H1 (cell line): Measurements from ENCODE around the gene NBEA. TPM values are rescaled to one million over a fixed set of nuclear protein-coding genes. Genes with fewer than 3 reads are reported as not detected.

Experiments
- CTCF ChIA-PET: fragments of 300-600 bp; sonication (Branson Sonifier 250); formaldehyde crosslinking; loops from one replicate; lab custom pipeline; 2021; ENCODE audit not compliant: partially characterized antibody; lab: Charles Lee
- POLR2A ChIA-PET: fragments of 300-600 bp; sonication (Branson Sonifier 250); formaldehyde crosslinking; loops from one replicate; lab custom pipeline; 2021; ENCODE audit warnings: inconsistent platforms; ENCODE audit not compliant: partially characterized antibody; lab: Charles Lee
- DNase-seq, 2 experiments: peaks; one replicate each; pipeline versions ENCODE4 v3.0.0 to v3.0.0-alpha.2; 2010 to 2022; ENCODE audit warnings: low spot score in 2 of 2, low read depth in 1 of 2, mixed read lengths in 1 of 2
- FAIRE-seq: peaks from 2 replicates; lab custom pipeline; 2011; peaks lifted over from hg19 to GRCh38; lab: Jason Lieb, UNC
- H2AFZ ChIP-seq: 2 replicates; pipeline ENCODE4 v1.8.1; 2012; ENCODE audit warnings: low read length, inconsistent platforms
- H2AK5ac ChIP-seq: 2 replicates; pipeline ENCODE4 v1.6.1; 2013; ENCODE audit warnings: low read depth, low read length
- H2BK120ac ChIP-seq: replicated peaks from 2 replicates; pipeline ENCODE3; 2013; ENCODE audit warnings: low read depth, low read length, inconsistent platforms
- H2BK12ac ChIP-seq: 2 replicates; pipeline ENCODE4 v1.6.1; 2013; ENCODE audit warnings: low read depth, low read length
- H2BK15ac ChIP-seq: 2 replicates; pipeline ENCODE4 v1.6.1; 2013; ENCODE audit warnings: low read length
- H2BK20ac ChIP-seq: 2 replicates; pipeline ENCODE4 v1.6.1; 2013; ENCODE audit warnings: low read length
- H2BK5ac ChIP-seq: 2 replicates; pipeline ENCODE4 v1.6.1; 2013; ENCODE audit warnings: low read depth, low read length
- H3K14ac ChIP-seq: 2 replicates; pipeline ENCODE4 v1.6.1; 2013; ENCODE audit warnings: inconsistent platforms; ENCODE audit not compliant: insufficient read length
- H3K18ac ChIP-seq: 2 replicates; pipeline ENCODE4 v1.6.1; 2013; ENCODE audit warnings: low read length; ENCODE audit errors: extremely low read depth
- H3K23ac ChIP-seq: 2 replicates; pipeline ENCODE4 v1.6.1; 2013; ENCODE audit warnings: inconsistent platforms; ENCODE audit not compliant: insufficient read length
- H3K23me2 ChIP-seq: 2 replicates; pipeline ENCODE4 v1.6.1; 2013; ENCODE audit warnings: low read depth, low read length
- H3K27ac ChIP-seq: 2 replicates; pipeline ENCODE4 v1.6.1; 2011; ENCODE audit warnings: low read depth, low read length, inconsistent platforms
- H3K27me3 ChIP-seq, 4 experiments: replicated peaks in 1 of 4; 1 replicate in 1 of 4; 2 replicates in 3 of 4; pipeline versions ENCODE4 v1.6.1 to v1.8.1; 2011 to 2013; ENCODE audit warnings: low read length in 3 of 4, mild to moderate bottlenecking in 3 of 4, inconsistent platforms in 2 of 4, mixed read lengths in 2 of 4, moderate library complexity in 1 of 4; ENCODE audit not compliant: control insufficient read depth in 3 of 4, insufficient read depth in 3 of 4; ENCODE audit errors: extremely low read depth in 1 of 4
- H3K36me3 ChIP-seq, 4 experiments: 2 replicates each; pipeline versions ENCODE4 v1.6.1 to v1.8.1; 2011 to 2013; ENCODE audit warnings: mild to moderate bottlenecking in 4 of 4, low read length in 3 of 4, moderate library complexity in 2 of 4, control low read depth in 1 of 4, inconsistent platforms in 1 of 4; ENCODE audit not compliant: insufficient read depth in 4 of 4, control insufficient read depth in 2 of 4
- H3K4ac ChIP-seq: replicated peaks from 2 replicates; pipeline ENCODE3; 2013; ENCODE audit warnings: low read length, low read depth, mixed read lengths, inconsistent platforms; ENCODE audit not compliant: insufficient read length
- H3K4me1 ChIP-seq, 4 experiments: replicated peaks in 1 of 4; 1 replicate in 1 of 4; 2 replicates in 3 of 4; pipeline versions ENCODE4 v1.6.1 to v1.8.1; 2011 to 2013; ENCODE audit warnings: low read length in 3 of 4, inconsistent platforms in 2 of 4, mixed read lengths in 1 of 4; ENCODE audit not compliant: insufficient read depth in 4 of 4, control insufficient read depth in 3 of 4
- H3K4me2 ChIP-seq, 2 experiments: 2 replicates each; pipeline versions ENCODE4 v1.6.1 to v1.8.1; 2011 to 2013; ENCODE audit warnings: low read depth in 2 of 2, low read length in 2 of 2, control low read depth in 1 of 2, inconsistent platforms in 1 of 2, mild to moderate bottlenecking in 1 of 2; ENCODE audit not compliant: insufficient read depth in 1 of 2
- H3K4me3 ChIP-seq, 4 experiments: fragments of 200-600, 300-600 bp in 1 of 4; sonication (generic), shearing (Covaris generic), sonication (Bioruptor Twin) in 1 of 4; 2 replicates each; pipeline versions ENCODE4 v1.5.1 to v1.8.1; 2011 to 2016; ENCODE audit warnings: low read length in 4 of 4, low read depth in 3 of 4, control low read depth in 2 of 4, inconsistent platforms in 2 of 4, mild to moderate bottlenecking in 2 of 4, mixed read lengths in 1 of 4, moderate library complexity in 1 of 4; ENCODE audit not compliant: insufficient read depth in 2 of 4; ENCODE audit errors: extremely low read depth in 1 of 4
- H3K56ac ChIP-seq: replicated peaks from 2 replicates; pipeline ENCODE3; 2013; ENCODE audit warnings: low read depth, mild to moderate bottlenecking, mixed read lengths, low read length, inconsistent platforms; ENCODE audit not compliant: insufficient read length
- H3K79me1 ChIP-seq: 2 replicates; pipeline ENCODE4 v1.6.1; 2013; ENCODE audit warnings: low read depth, low read length, control low read depth
- H3K79me2 ChIP-seq, 2 experiments: 2 replicates each; pipeline versions ENCODE4 v1.6.1 to v1.8.1; 2012 to 2013; ENCODE audit warnings: low read length in 2 of 2, mild to moderate bottlenecking in 2 of 2, inconsistent platforms in 1 of 2; ENCODE audit not compliant: insufficient read depth in 2 of 2, control insufficient read depth in 1 of 2
- H3K9ac ChIP-seq, 4 experiments: replicated peaks in 1 of 4; 1 replicate in 1 of 4; 2 replicates in 3 of 4; pipeline versions ENCODE4 v1.6.1 to v1.8.1; 2011 to 2013; ENCODE audit warnings: low read depth in 3 of 4, low read length in 3 of 4, control low read depth in 2 of 4, mild to moderate bottlenecking in 2 of 4, moderate library complexity in 2 of 4, inconsistent platforms in 1 of 4; ENCODE audit errors: extremely low read depth in 1 of 4
- H3K9me3 ChIP-seq, 2 experiments: 2 replicates each; pipeline versions ENCODE4 v1.6.1 to v1.8.1; 2012 to 2013; ENCODE audit warnings: mild to moderate bottlenecking in 2 of 2, moderate library complexity in 2 of 2, control low read depth in 1 of 2, inconsistent platforms in 1 of 2, low read depth in 1 of 2, low read length in 1 of 2, mixed read lengths in 1 of 2; ENCODE audit not compliant: insufficient read depth in 2 of 2
- H4K20me1 ChIP-seq, 2 experiments: replicated peaks in 1 of 2; 2 replicates each; pipeline versions ENCODE3 to v1.8.1; 2011 to 2013; ENCODE audit warnings: inconsistent platforms in 2 of 2, low read length in 2 of 2, mild to moderate bottlenecking in 1 of 2; ENCODE audit not compliant: insufficient read depth in 2 of 2, control insufficient read depth in 1 of 2
- H4K5ac ChIP-seq: 2 replicates; pipeline ENCODE4 v1.6.1; 2013; ENCODE audit warnings: low read length, low read depth, mixed read lengths, inconsistent platforms; ENCODE audit not compliant: insufficient read length
- H4K8ac ChIP-seq: 2 replicates; pipeline ENCODE4 v1.8.0; 2013; ENCODE audit warnings: mild to moderate bottlenecking, moderate library complexity, low read length, inconsistent platforms; ENCODE audit not compliant: insufficient read depth; ENCODE audit errors: extremely low read depth
- H4K91ac ChIP-seq: replicated peaks from 2 replicates; pipeline ENCODE3; 2013; ENCODE audit warnings: low read length, mixed read lengths, inconsistent platforms; ENCODE audit not compliant: insufficient read length
- CBX8 ChIP-seq: fragments of 300-800, 300-1000 bp; sonication (generic); IDR thresholded peaks from 2 replicates; pipeline ENCODE4 v1.7.1; 2016; ENCODE audit warnings: low read depth, low read length, borderline replicate concordance
- CHD1 ChIP-seq: IDR thresholded peaks from 2 replicates; pipeline ENCODE4 v1.6.1; 2012; ENCODE audit warnings: low read depth, low read length, improper control_type of control experiment
- CREB1 ChIP-seq: IDR thresholded peaks from 2 replicates; pipeline ENCODE4 v1.6.1; 2012; ENCODE audit warnings: inconsistent platforms
- CTCF ChIP-seq, 3 experiments: IDR thresholded peaks; 1 replicate in 2 of 3; 2 replicates in 1 of 3; pipeline versions ENCODE4 v1.5.1 to v1.6.1; 2011; ENCODE audit warnings: low read length in 3 of 3, mild to moderate bottlenecking in 3 of 3, inconsistent platforms in 2 of 3, low read depth in 1 of 3, moderate library complexity in 1 of 3; ENCODE audit not compliant: insufficient read depth in 1 of 3; ENCODE audit errors: control extremely low read depth in 1 of 3
- HDAC6 ChIP-seq: IDR thresholded peaks from one replicate; pipeline ENCODE4 v1.7.1; 2012; ENCODE audit warnings: low read depth, mild to moderate bottlenecking, inconsistent platforms, low read length, moderate library complexity
- MAX ChIP-seq: IDR thresholded peaks from 2 replicates; pipeline ENCODE4 v1.6.1; 2012; ENCODE audit warnings: inconsistent platforms
- RAD21 ChIP-seq, 2 experiments: IDR thresholded peaks in 1 of 2; conservative IDR thresholded peaks in 1 of 2; 2 replicates each; pipeline ENCODE4 v1.6.1; 2011; ENCODE audit warnings: low read depth in 2 of 2, low read length in 2 of 2, improper control_type of control experiment in 1 of 2, inconsistent platforms in 1 of 2, mild to moderate bottlenecking in 1 of 2, moderate library complexity in 1 of 2
- RXRA ChIP-seq: IDR thresholded peaks from 2 replicates; pipeline ENCODE4 v1.6.1; 2011; ENCODE audit warnings: low read depth, mild to moderate bottlenecking, low read length, moderate library complexity; ENCODE audit not compliant: insufficient read depth
- SP2 ChIP-seq: IDR thresholded peaks from 2 replicates; pipeline ENCODE4 v1.6.1; 2012; ENCODE audit warnings: mild to moderate bottlenecking, low read length, inconsistent platforms
- TEAD4 ChIP-seq: IDR thresholded peaks from 2 replicates; pipeline ENCODE4 v1.6.1; 2012; ENCODE audit warnings: low read depth, low read length, inconsistent platforms, mixed read lengths
- WGBS, 2 experiments: shearing (Covaris generic) in 1 of 2; methylation state at CpG; one replicate each; pipeline versions ENCODE4 v1.1.6 to v1.1.7; 2013 to 2015; ENCODE audit warnings: low lambda C conversion rate in 2 of 2, mixed read lengths in 2 of 2, inconsistent platforms in 1 of 2, low coverage in 1 of 2, missing lambda C conversion rate in 1 of 2; ENCODE audit not compliant: insufficient replicate concordance in 2 of 2, insufficient coverage in 1 of 2, insufficient read length in 1 of 2; ENCODE audit errors: extremely low coverage in 1 of 2, missing lambda C conversion rate in 1 of 2; 5-methylcytosine and 5-hydroxymethylcytosine counted together
- polyA plus RNA-seq, 7 experiments: library from polyadenylated mRNA; depleted of rRNA in 3 of 7; stranded (reverse) in 5 of 7; unstranded in 2 of 7; fragments of >200 nt in 5 of 7; fragments of 200-250 nt in 2 of 7; gene quantifications; 1 replicate in 5 of 7; 2 replicates in 1 of 7; 4 replicates in 1 of 7; pipeline versions ENCODE4 v1.2.1 to v1.2.3, GENCODE V29; 2011 to 2013; ENCODE audit warnings: missing spikeins in 2 of 7, mixed read lengths in 2 of 7
- total RNA-seq: library from RNA; stranded (reverse); fragmentation: NEBNext Ultra II Directional; extraction: Animal tissue kit (Norgen Biotek cat#: 25700); gene quantifications from 2 replicates; pipeline ENCODE4 v1.2.1, GENCODE V29; 2021

NBEA gene
- total and polyA plus RNA-seq, 2 of the 8 experiments (the other 6 are each of a cell fraction or from before 2014, with no cell fraction given), result 14.2 to 21.5 TPM

- FAIRE-seq (no peak), DNase-seq (no peak)
- Histone ChIP-seq H2BK5ac (no peak overlapping the region), H4K91ac (no peak overlapping the region), H2BK15ac (no peak overlapping the region), H3K18ac (no peak overlapping the region), H2BK120ac (no peak overlapping the region), H3K23ac (no peak overlapping the region), H4K5ac (no peak overlapping the region), H3K9me3 (no peaks in the 10 kb centered on the region), H2BK12ac (no peak overlapping the region), H3K27ac (no peak overlapping the region), H3K27me3 (no peaks in the 10 kb centered on the region), H3K79me1 (peaks cover 9% of the 10 kb centered on the region), H3K23me2 (no peaks in the 10 kb centered on the region), H3K14ac (no peak overlapping the region), H2AK5ac (no peak overlapping the region), H3K4me2 (no peak overlapping the region), H2AFZ (no peak overlapping the region), H3K56ac (no peak overlapping the region), H3K4ac (no peak overlapping the region), H3K79me2 (peaks cover 0 to 61% of the 10 kb centered on the region in 2 experiments; a peak in 2 of 4 replicates), H3K9ac (no peak overlapping the region), H2BK20ac (no peak overlapping the region), H3K4me3 (no peak overlapping the region), H3K4me1 (peaks cover 0 to 3% (median 0%) of the 10 kb centered on the region in 4 experiments; a peak in 1 of 7 replicates), H4K20me1 (no peaks in the 10 kb centered on the region), H4K8ac (no peak overlapping the region), H3K36me3 (no peaks in the 10 kb centered on the region; a peak in 1 of 8 replicates)
- WGBS, 2 experiments, result 86% methylated on average over 3 of the region's 3 CpGs; no CpG with 5 or more reads in 1 of the 2 experiments
- ChIA-PET CTCF (no interaction called here), POLR2A (no interaction called here)
- TF ChIP-seq CREB1 (no peak), MAX (no peak), HDAC6 (no peak), SP2 (no peak), CTCF (IDR thresholded peaks at IDR 0.05; ENCODE audit: control extremely low read depth in 1 of 3, insufficient read depth in 1 of 3, low read depth in 1 of 3, low read length in 3 of 3) (no peak), RAD21 (IDR thresholded peaks at IDR 0.05 in 1 of 2, conservative IDR thresholded peaks at IDR 0.05 in 1 of 2; ENCODE audit: low read depth in 2 of 2, low read length in 2 of 2) (no peak), TEAD4 (no peak), CBX8 (no peak), CHD1 (no peak), RXRA (no peak)
These were observed 96.9 kb downstream of the NBEA start for GRCh38 chr13:35039012-35039411.
